NCI-H2196 (cell line): ENCODE data around the gene TOP3B.
A peak's percentile ranks its signal among the peaks of the same experiment; 100 is the strongest.

Source experiments
- DNase-seq: peaks from one replicate; lab custom pipeline; 2025; ENCODE audit not compliant: unreplicated experiment; lab: John Stamatoyannopoulos, UW

TOP3B gene

GRCh38 chr22:21982338-21982965 lies at the start of gene TOP3B:
TSS of gene TOP3B (minus strand) at chr22:21982787. CDS start at chr22:21975709, 7,078 bp downstream.
- DNase-seq = peak; percentile 55

- DNase-seq = no peak
These were observed 48.8 kb upstream of the TOP3B start for GRCh38 chr22:22031183-22031945.

- DNase-seq = no peak
These were observed 48.1 kb upstream of the TOP3B start for GRCh38 chr22:22030493-22031182.

- DNase-seq = no peak
These were observed 45.4 kb upstream of the TOP3B start for GRCh38 chr22:22027955-22028354.

GRCh38 chr22:22026157-22026831 lies 43.7 kb upstream of the TOP3B start:
- DNase-seq = no peak

GRCh38 chr22:22025320-22026156 lies 43.0 kb upstream of the TOP3B start:
- no peak for DNase-seq

GRCh38 chr22:22024440-22024839 lies 41.9 kb upstream of the TOP3B start:
- no peak for DNase-seq

- DNase-seq = no peak
These were observed 41.1 kb upstream of the TOP3B start for GRCh38 chr22:22023581-22024137.

- no peak for DNase-seq
These were observed 40.5 kb upstream of the TOP3B start for GRCh38 chr22:22022947-22023534.

- DNase-seq = no peak
These were observed 39.8 kb upstream of the TOP3B start for GRCh38 chr22:22022255-22022840.

GRCh38 chr22:22021162-22021750 lies 38.7 kb upstream of the TOP3B start:
- no peak for DNase-seq

- DNase-seq = no peak
These were observed 37.9 kb upstream of the TOP3B start for GRCh38 chr22:22020425-22020852.

GRCh38 chr22:22019659-22020424 lies 37.3 kb upstream of the TOP3B start:
- no peak for DNase-seq

GRCh38 chr22:22018825-22019658 lies 36.5 kb upstream of the TOP3B start:
- DNase-seq = no peak

GRCh38 chr22:22015631-22016030 lies 33.0 kb upstream of the TOP3B start:
- no peak for DNase-seq

- DNase-seq = no peak
These were observed 31.7 kb upstream of the TOP3B start for GRCh38 chr22:22014285-22014659.

- DNase-seq = no peak
These were observed 31.1 kb upstream of the TOP3B start for GRCh38 chr22:22013559-22014284.
